GM19397 (cell line): ENCODE data around the gene MKX.

ENCODE experiments used
- ATAC-seq: cut with Tn5 transposase; IDR thresholded peaks from one replicate; pipeline ENCODE4 v1.9.1; 2021; ENCODE audit warnings: mild to moderate bottlenecking, moderate library complexity; ENCODE audit not compliant: unreplicated experiment

The MKX gene

GRCh38 chr10:27743012-27743876 is 2.4 kb downstream of the MKX start:
- no peak for ATAC-seq

GRCh38 chr10:27742195-27743011 is 3.2 kb downstream of the MKX start:
- peak; percentile 96 for ATAC-seq

DNA sequence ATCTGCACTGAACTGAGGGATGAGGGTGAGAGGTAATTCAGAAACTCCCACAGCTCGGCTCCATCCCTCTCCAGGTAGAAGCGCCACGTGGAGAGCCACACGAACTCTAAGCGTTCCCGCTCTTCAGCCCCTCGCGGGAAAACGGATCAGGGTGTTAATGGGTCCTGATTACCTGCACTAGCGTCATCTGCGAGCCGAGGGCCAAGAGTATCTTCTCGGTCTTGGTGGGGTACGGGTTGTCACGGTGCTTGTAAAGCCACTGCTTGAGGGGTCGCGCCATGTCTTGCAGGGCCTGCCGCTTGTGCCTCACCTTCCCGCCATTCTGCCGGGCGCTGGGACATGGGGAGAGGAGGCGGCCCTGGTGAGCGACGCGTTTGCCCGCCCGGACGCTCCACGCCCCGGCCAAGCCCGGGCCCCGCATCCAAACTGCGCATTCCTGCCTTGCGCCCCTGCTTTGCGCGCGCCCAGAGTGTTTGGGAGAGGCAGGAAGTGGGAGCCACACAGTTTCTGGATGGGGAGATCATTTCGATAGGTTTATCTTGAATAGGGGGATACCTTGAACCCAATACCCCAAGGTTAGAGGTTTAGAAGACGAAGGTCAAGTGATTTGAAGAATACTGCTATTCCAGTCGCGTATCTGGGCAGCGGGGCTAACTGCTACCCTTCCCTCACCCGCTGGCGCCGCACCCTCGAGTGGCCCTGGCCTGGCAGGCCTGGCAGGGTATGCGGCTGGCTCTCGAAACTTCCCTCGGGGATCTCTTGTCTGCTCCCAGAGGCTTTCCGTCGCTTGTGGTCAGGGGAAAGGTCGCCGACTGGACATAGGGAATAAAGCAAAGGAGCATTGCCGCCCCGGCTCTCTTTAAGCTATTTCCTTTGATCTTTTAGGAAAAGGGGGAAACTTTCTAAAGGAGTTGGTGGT is 4.2 kb downstream of the MKX start:
- no peak for ATAC-seq

DNA sequence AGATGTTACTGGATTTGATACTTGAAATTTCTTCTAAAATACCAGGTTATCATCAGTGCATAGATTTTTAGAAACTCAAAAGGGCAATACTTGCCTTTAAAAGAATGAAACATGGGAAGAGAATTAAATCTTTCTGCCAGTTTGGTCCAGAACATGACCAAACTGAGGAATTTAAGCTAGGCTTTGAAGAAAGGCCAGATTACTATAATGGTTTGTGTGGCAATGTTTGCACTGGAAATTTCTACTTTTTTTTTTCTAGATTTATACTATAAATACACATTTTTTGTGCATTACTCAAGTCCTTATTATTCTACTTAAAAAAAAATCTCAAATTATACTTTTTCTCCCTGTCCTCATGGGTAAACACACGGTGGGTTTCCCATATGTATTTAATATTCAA is 9.2 kb downstream of the MKX start:
- no peak for ATAC-seq

GRCh38 chr10:27730041-27730440 is 15.6 kb downstream of the MKX start:
- ATAC-seq: no peak

DNA sequence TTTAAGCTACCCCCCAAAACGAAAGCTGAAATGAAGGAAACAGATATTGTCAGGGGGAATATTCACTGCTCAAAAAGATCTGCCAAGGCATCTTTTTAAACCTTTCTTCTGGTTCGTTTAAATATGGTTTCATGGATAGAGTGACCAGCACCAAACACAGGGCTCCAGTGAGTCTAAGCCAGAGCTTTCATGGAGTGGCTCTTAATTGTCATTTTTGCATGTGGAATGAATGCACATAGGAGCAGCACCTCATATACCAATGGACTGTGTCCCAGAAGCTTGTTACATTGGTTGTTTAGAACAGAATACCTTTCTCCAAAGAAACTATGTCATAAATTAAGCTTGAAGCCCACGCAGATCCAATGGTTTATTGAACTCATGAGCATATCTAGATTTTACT is 17.3 kb downstream of the MKX start:
- no peak for ATAC-seq

DNA sequence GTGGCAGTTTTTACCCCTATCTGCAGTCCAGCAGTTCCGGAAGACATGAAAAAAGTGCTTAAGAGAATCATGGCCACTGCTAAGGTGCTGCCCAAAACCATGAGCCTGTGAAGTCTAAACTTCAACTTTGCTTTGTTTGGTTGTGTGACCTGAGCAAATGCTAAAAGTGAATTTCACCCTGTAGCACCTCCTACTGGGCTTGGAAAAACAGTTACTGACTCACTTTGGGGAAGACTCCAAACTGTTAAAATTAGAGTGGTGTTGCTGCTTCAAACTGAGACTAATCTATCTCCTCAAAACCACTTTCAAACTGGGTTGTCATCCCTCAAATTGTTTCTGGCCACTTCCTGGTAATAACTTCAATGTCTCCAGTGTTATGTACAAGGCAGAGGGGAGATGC is 21.3 kb downstream of the MKX start:
- no peak for ATAC-seq

DNA sequence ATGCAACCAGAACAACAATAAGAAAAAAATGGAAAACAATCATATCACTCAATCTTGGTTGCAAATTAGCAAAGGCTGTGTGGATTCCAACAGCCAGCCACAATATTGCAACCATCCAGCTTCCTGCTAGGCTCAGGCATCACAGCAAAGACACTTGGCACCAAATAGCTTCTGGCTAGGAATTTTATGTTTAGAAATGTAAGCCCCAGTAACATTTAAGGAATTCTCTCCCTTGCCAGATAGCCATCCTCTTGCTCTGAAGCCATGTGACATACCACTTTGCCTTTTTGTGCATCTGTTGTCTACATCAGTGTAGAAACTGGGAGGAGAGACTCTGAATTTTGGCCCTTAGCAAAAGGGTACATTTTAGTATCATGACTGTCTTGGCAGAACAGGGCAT is 22.2 kb downstream of the MKX start:
- no peak for ATAC-seq

- ATAC-seq: no peak
These were observed 25.1 kb downstream of the MKX start for GRCh38 chr10:27720529-27720928.

DNA sequence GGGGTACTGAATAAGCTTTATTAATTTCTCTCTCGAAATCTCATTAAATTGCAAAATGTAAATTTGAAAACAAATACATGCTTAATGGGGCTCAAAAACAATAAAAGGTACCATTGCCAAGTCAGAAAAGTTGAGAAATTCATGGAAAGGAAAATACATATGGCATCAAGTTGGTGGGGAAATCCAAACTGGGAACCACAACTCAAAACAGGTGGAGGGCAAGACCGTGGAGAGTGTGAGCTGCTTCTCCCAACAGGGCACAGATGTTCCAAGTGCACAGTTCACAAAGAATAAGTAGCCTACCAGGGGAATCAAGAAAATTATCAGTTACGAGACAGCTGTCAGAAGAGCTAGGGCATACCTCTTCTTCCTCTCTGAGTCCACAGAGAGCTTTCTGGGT is 26.6 kb downstream of the MKX start:
- ATAC-seq: no peak

GRCh38 chr10:27717861-27718260 is 27.8 kb downstream of the MKX start:
- ATAC-seq: no peak

DNA sequence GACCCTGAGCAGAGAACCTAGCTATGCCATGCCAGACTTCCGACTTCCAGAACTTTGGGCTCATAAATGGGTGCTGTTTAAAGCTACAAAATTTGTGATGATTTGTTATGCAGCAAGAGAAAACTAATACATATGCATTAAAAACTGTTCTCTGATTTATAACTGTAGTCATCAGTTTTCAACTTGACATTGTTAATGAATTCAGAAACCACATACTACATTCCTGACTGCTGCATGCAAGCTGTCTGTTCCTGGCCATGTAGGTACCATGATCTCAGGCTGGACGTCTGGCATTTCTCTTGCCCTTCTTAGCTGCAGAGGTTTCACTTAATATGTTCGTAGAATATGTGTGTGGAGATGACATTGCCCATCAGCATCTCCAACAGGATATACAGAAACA is 28.4 kb downstream of the MKX start:
- no peak for ATAC-seq

GRCh38 chr10:27716521-27716920 is 29.1 kb downstream of the MKX start:
- no peak for ATAC-seq

DNA sequence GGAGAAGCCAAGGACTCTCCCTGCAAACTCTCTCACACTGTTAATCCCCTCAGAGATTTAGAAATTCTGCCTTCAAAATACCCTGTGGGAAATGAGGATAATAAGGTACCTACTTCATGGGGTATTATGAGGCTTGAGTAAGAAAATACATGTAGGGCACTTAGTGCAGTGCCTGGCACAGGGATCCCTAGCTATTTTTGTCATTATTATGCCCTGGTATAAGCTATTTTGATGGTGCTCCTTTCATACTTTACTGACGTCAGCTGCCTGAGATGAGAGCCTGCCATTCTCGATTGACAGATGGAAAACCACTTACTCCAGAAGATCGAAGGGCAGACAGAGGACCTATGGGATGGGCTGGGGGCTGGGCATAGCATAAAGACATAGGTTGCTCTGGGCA is 30.1 kb downstream of the MKX start:
- no peak for ATAC-seq

GRCh38 chr10:27714349-27714748 is 31.3 kb downstream of the MKX start:
- no peak for ATAC-seq

DNA sequence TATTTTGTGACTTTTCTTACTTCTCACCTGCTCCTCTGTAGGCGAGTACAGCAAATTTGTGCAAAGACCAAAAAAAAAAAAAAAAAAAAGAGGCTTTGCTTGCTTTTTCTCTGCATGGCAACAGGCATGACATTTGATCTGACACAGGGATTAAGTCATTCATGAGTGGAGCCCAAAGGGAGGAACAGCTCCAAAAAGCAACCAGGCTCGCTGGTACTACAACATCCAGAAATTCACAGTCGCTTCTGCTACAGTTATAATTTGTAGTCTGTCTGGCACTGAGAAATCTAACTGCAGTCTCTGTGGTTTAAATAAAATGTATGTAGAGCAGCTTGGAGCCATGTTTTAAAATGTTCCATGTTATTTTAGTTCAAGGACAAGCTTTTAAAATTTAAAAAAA is 31.7 kb downstream of the MKX start:
- ATAC-seq: no peak

DNA sequence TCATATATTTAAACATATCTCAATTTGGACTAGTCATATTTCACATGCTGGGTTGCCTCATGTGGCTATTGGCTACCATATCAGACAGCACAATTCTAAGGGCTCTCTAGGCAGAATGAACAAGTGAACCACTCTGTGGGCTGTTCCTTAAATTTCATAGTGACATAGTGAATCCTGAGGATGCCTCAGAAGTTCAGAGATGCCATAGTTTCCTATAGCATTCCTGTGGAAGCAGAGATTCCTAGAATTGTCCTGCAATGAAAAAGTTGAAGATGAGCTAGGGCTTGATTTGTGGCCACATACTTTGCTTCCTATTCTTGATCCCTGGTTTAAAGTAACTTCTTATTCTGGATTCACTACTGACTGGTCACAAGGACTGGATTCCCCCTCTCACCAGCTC is 35.6 kb downstream of the MKX start:
- no peak for ATAC-seq

- ATAC-seq: no peak
These were observed 36.3 kb downstream of the MKX start for GRCh38 chr10:27709304-27709703.

- no peak for ATAC-seq
These were observed 43.6 kb downstream of the MKX start for GRCh38 chr10:27701938-27702537.

DNA sequence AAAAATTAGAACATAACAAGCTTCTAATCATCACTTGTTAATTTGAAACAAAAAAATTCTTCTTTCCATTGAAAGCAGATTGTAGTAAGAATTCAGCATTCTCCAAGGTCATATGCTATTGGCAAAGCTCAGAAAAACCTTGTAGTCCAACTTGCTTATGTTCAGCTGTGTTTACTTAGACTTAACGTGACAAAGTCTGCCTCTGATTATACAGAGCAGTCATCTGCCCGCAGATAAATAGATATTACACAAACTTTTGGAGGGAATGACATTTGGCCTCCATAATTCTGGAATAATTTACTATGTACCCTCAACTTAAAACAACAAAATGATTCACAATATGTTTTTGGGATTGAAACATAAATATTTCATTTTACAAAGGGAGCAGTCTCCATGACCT is 45.8 kb downstream of the MKX start:
- no peak for ATAC-seq

DNA sequence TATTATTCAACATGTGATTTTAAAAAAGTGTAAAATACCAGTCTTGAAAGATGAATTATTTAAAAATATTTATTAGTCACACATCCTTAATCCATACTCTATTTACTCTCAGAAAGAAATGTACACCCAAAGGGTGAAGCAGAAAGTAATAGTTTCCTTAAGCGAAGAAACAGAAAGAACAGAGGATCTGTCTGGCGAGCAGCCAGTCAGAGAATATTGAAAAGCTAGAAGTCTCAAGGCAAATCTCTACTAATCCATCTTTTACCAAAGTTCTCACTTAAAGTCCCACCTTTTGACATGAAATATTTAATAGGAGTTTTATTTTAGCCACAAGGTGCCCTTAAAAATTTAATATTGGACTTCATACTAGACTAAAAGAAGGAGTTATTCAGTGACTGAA is 46.7 kb downstream of the MKX start:
- ATAC-seq: no peak
